SKM-1 treated with dmso at 0.1 percent for 144 hours (cell line): ENCODE measurements around the gene MYO15A.

Experiments used
- DNase-seq: peaks from one replicate; lab custom pipeline; 2025; ENCODE audit not compliant: unreplicated experiment; lab: John Stamatoyannopoulos, UW

The MYO15A gene

DNA sequence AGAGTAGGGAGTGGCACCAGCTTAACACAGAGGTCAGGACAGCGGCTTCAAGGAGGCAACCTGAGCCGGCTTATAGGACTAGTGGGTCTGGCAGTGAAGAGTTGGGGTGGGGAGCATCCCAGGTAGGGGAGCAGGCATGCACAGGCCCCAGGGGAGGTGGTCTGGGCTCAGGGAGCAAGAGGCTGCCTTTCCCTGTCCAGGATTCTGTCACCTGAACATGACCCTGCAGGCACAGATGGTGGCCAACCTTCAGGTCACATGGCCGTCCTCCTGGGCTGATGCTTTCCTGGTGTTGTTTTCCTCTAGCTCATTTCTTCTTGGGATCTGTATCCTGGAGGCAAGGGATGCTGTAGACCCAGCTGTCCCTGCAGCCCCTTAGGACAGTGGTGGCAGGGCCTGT is 3.5 kb upstream of the MYO15A start:
- no peak for DNase-seq

DNA sequence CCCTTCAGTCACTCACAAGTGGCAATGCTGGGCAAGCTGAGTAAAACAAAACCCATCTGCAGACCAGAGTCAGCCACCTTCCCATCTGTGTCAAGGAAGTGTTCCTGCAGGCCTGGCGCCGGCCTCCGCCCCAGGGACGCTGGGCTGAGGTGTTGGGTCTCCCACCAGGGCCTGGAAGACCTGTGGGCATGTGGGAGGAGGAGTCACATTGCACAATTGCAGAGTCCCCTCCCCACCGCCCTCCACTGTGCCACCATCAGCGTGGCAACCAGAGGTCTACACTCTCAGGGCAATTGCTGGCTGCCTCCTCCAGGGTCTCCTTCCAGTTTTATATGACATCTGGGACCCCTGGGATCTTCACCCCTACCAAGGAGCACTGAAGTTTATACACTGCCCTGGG is 3.0 kb upstream of the MYO15A start:
- no peak for DNase-seq

DNA sequence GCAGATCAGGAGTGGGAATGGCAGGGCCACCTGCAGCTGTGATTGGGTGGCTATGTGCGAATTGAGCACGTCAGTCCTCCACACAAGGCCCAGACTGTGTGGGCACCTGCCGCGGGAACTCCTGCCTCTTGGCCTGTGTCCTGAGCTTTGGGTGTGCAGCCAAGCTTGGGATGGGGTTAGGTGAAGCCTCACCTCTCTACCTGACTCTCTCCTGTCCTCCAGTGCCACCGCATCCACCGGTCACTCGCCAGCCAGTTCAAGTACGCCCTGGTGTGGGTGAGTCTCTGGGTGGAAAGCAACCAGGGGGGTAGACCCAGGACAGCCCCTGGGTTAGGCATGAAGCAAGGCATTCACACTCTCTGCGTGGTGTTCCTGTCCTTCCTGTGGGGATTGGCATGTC is 2.3 kb upstream of the MYO15A start:
- no peak for DNase-seq

DNA sequence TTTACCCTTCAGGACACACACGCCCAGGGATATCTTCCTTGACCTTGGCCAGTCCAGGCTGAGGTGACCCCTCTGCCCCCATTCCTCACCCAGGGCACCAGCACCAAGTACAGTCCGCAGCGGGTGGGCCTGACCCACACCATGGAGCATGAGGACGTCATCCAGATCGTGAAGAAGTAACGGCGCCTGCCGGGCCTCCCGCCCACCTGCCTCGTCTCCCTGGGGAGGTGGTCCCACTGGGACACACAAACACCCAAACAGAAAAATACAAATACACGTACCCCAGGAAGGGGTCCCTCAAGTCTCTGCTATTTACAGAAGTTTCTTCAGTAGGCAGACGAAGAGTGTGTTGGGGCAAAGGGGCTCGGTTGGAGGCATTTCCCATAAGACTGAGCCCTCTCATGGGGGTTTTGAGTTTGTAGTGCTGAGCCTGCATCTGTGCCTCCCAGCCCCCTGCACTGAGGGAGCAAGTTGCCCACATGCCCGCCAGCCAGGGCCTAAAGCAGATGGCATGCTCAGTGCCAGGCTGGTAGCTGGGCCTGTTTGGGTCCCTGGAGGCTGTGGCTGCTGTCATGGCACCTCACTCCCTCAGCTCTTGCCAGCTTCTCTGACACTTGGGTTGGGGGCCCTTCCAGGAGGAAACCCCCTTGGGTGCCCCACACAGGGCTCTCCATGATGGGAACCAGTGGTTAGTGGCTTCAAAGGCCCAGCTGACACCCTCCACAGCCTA is 1.3 kb upstream of the MYO15A start:
- no peak for DNase-seq

DNA sequence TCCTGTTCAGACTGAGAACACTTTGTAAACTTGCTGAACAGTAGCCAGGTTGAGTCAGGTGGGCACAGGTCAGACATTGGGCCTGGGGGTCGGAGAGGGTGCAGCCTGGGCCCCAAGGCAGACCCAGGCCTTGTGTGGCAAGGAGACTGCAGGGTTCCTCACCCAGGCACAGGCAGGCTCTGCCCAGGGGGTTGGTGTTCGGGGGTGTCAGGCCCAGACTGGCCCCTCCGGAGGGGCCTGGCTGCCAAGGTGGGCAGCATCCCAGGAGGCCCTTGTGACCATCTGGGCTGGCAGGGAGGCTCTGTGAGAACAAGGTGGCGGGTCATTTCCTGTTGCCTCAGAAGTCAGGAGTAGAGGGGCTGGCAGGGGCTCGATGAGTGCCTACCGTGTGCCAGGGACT is 585 bp upstream of the MYO15A start:
- no peak for DNase-seq

DNA sequence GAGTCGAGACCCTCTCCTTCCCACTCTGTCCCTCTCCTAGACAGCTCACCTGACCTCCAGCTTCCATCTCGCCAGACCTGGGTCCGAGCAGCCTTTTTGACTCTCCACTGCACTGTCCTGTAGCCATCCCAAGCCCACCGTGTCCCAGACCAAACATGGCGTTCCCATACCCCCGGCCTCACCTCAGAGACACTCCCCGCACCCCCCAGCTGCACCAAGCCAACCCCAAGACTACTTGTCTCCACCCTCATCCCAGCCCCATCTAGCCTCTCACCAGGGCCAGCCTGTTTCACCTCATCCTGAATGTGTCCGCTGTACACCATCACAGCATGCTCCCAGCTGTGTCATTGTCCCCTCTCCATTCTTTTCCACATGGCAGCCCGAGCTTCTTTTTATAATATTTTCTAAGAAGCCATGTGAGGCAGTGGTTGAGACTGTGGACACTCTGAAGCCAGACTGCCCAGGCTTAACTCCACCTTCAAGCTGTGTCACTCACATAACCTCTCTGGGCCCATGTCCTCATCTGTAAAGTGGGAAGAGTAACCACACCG is 1.5 kb downstream of the MYO15A start:
- no peak for DNase-seq

GRCh38 chr17:18110636-18111145 is 2.1 kb downstream of the MYO15A start:
- DNase-seq: no peak

DNA sequence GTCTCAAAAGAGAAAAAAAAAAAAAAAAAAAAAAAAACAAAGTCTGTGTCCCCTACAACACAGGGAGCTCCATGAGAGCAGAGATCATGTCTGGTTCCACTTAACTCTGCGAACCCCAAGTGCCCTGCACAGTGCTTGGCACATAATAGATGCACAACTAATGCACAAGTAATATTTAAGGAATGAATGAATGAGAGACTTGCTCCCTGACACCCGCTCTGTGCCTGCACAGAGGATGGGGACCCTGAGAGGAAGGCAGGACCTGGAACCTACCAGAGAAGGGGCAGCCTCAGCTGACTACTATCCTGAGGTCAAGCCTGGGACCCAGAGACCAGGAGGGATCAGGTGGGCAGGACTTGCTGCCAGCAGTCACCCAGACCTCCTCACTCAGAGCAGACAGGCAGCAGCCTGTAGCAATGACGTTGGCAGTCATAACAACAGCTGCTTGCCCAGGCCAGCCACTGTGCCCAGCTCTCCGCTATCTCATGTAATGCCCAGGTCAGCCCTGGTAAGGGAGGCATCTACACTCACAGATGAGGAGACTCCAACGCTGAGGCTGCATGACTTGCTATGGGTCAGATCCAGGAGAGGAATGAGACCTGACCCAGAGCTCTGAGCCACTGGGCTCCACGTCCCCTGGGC is 2.9 kb downstream of the MYO15A start:
- DNase-seq: no peak

- no peak for DNase-seq
Observed at GRCh38 chr17:18115517-18115916, 7.0 kb downstream of the MYO15A start.

- DNase-seq: no peak
Observed at GRCh38 chr17:18116078-18116477, 7.5 kb downstream of the MYO15A start.

DNA sequence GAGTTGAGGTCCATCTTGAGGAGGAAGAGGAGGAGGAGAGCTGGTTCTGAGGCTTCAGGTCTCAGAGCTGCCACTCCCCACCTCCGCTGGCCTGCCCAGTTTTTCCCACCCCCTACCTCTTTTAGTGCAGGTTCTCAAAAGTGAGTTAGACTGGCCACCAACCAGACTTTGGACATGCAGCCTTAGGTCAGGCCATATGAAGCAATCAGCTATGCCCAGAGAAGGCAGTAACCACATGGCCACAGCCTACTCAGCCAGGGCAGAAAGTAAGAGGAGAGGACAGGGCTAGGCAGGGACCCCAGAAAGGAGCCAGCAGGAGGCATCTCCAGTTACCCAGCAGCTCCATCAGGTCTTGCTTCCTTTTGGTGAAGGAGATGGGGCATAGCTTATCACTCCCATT is 9.0 kb downstream of the MYO15A start:
- DNase-seq: no peak

- DNase-seq: no peak
Observed at GRCh38 chr17:18117982-18118975, 9.7 kb downstream of the MYO15A start.

GRCh38 chr17:18119166-18119745 is 10.7 kb downstream of the MYO15A start:
- no peak for DNase-seq

GRCh38 chr17:18119938-18120337 is 11.4 kb downstream of the MYO15A start:
- DNase-seq: no peak

DNA sequence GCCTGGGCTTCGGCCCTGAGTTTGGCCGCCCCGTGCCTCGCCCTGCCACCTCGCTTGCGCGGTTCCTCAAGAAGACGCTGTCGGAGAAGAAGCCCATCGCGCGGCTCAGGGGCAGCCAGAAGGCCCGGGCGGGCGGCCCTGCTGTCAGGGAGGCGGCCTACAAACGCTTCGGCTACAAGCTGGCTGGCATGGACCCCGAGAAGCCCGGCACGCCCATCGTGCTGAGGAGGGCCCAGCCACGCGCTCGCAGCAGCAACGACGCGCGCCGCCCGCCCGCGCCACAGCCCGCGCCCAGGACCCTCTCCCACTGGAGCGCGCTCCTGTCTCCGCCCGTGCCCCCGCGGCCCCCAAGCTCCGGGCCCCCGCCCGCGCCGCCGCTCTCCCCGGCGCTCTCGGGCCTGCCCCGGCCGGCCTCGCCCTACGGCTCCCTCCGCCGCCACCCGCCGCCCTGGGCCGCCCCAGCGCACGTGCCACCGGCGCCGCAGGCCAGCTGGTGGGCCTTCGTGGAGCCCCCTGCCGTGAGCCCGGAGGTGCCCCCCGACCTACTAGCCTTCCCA is 12.0 kb downstream of the MYO15A start:
- DNase-seq: no peak

DNA sequence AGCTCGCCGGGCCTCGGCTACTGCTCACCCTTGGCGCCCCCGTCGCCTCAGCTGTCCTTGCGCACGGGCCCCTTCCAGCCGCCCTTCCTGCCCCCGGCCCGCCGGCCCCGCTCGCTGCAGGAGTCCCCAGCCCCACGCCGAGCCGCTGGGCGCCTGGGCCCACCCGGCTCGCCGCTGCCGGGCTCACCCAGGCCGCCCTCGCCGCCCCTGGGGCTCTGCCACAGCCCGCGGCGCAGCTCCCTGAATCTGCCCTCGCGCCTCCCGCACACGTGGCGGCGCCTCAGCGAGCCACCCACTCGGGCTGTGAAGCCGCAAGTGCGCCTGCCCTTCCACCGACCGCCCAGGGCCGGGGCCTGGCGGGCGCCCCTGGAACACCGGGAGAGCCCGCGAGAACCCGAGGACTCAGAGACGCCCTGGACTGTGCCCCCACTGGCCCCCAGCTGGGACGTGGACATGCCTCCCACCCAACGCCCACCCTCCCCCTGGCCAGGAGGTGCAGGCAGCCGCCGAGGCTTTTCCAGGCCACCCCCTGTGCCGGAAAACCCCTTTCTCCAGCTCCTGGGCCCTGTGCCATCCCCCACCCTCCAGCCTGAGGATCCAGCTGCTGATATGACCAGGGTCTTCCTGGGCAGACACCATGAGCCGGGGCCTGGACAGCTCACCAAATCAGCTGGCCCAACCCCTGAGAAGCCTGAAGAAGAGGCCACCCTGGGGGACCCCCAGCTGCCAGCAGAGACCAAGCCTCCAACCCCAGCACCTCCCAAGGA is 12.8 kb downstream of the MYO15A start:
- no peak for DNase-seq

DNA sequence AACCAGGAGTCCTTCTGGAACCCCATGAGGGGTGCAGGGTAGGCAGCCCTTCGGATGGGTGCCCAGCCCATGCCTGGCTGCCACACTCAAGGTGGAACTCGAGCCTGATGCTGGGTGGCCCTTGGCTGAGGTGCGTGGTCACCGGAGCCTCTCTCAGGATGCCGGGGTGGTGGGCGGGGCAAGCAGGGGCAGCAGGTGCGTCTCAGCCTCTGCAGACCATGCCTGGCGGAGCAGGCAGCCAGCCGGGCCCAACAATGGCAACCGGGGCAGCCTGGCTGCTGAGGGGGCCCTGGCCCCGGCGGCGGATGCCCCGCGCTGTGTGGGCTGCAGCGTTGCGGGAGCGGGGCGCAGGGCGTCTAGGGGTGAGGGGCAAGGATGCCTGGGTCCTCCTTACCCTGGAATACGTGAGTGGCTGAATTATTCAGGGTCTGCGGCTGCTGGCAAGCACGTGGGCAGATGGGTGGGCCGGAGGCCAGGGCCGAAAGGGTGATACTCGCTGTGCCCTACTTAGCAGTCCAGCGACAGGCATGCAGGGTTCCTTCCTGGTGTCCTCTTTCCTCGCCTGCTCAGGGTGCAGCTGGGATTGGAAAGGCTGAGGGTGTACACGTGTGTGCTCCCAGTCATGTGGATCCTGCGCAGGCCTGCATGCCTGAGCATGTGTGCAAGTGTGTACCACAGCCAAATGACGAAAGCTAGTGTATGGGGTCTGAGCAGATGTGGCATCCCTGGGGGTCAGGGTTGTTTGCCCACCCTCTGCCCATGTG is 14.6 kb downstream of the MYO15A start:
- DNase-seq: no peak

- no peak for DNase-seq
Observed at GRCh38 chr17:18124345-18125126, 16.0 kb downstream of the MYO15A start.
